Lung (tissue), 12 donors: Measurements from ENCODE around the gene MAP3K2. TPM values are rescaled to one million over a fixed set of nuclear protein-coding genes. Genes with fewer than 3 reads are reported as not detected.

Source experiments
- ATAC-seq: fragments of 200-7000 bp; cut with Tn5 transposase; one replicate; pipeline ENCODE4 v1.9.1; 2020; ENCODE audit warnings: moderate number of reproducible peaks; ENCODE audit not compliant: insufficient read depth, low FRiP score
- DNase-seq, 3 donors: peaks; one replicate each; pipeline ENCODE4 v3.0.0-alpha.2; 2013 to 2017
- H3K27ac ChIP-seq, 2 donors: one replicate each; pipeline ENCODE4 v1.5.1; 2013; ENCODE audit warnings: mild to moderate bottlenecking in 2 of 2, moderate library complexity in 2 of 2, control low read depth in 1 of 2, inconsistent platforms in 1 of 2, low read depth in 1 of 2, low read length in 1 of 2
- H3K27me3 ChIP-seq, 3 donors: one replicate each; pipeline ENCODE4 v1.5.1; 2013; ENCODE audit warnings: low read length in 2 of 3; ENCODE audit not compliant: control insufficient read depth in 3 of 3, insufficient read depth in 3 of 3
- H3K36me3 ChIP-seq, 4 donors: one replicate each; pipeline ENCODE4 v1.5.1; 2013; ENCODE audit warnings: low read length in 4 of 4, mild to moderate bottlenecking in 1 of 4, moderate library complexity in 1 of 4; ENCODE audit not compliant: control insufficient read depth in 4 of 4, insufficient read depth in 4 of 4
- H3K4me1 ChIP-seq, 5 donors: one replicate each; pipeline ENCODE4 v1.5.1; 2013; ENCODE audit warnings: low read length in 5 of 5, mild to moderate bottlenecking in 2 of 5, moderate library complexity in 1 of 5; ENCODE audit not compliant: control insufficient read depth in 5 of 5, insufficient read depth in 5 of 5
- H3K4me3 ChIP-seq: one replicate; pipeline ENCODE4 v1.5.1; 2013; ENCODE audit warnings: mild to moderate bottlenecking, control low read depth, moderate library complexity
- H3K9ac ChIP-seq, 2 donors: one replicate each; pipeline ENCODE4 v1.5.1; 2013; ENCODE audit warnings: low read length in 2 of 2, control low read depth in 1 of 2; ENCODE audit not compliant: insufficient read depth in 1 of 2
- H3K9me3 ChIP-seq, 4 donors: one replicate each; pipeline ENCODE4 v1.5.1; 2013; ENCODE audit warnings: low read length in 3 of 4, mild to moderate bottlenecking in 1 of 4, moderate library complexity in 1 of 4; ENCODE audit not compliant: control insufficient read depth in 4 of 4, insufficient read depth in 3 of 4
- WGBS, 2 donors: extraction: QIAGEN DNeasy Blood & Tissue Kit; methylation state at CpG; one replicate each; pipeline ENCODE4 v1.1.7; 2013; 5-methylcytosine and 5-hydroxymethylcytosine counted together
- polyA plus RNA-seq, 2 donors: library from polyadenylated mRNA; stranded (reverse); fragments of 200-250 nt; gene quantifications; one replicate each; pipeline ENCODE4 v1.2.1, GENCODE V29; 2013
- total RNA-seq, 2 donors: library from RNA; depleted of rRNA in 1 of 2; stranded (reverse); fragments of >200 nt in 1 of 2; gene quantifications; one replicate each; pipeline ENCODE4 v1.2.1, GENCODE V29; 2014 to 2021
- TF ChIP-seq, protein P1 (sequence below): IDR thresholded peaks from 2 replicates; pipeline ENCODE4 v1.5.1; 2012; ENCODE audit warnings: mild to moderate bottlenecking; ENCODE audit errors: control extremely low read depth, extremely low read depth
- donor health status: control.
- donor health status: control.
- donor health status: Bipolar disorder and iron deficiency.
- donor health status: healthy.
- donor health status: DM: yes; HTN: yes; CAD: no.

MAP3K2 gene
- total and polyA plus RNA-seq, 4 donors: 8.1 to 81.0 (median 30.8) TPM

DNA sequence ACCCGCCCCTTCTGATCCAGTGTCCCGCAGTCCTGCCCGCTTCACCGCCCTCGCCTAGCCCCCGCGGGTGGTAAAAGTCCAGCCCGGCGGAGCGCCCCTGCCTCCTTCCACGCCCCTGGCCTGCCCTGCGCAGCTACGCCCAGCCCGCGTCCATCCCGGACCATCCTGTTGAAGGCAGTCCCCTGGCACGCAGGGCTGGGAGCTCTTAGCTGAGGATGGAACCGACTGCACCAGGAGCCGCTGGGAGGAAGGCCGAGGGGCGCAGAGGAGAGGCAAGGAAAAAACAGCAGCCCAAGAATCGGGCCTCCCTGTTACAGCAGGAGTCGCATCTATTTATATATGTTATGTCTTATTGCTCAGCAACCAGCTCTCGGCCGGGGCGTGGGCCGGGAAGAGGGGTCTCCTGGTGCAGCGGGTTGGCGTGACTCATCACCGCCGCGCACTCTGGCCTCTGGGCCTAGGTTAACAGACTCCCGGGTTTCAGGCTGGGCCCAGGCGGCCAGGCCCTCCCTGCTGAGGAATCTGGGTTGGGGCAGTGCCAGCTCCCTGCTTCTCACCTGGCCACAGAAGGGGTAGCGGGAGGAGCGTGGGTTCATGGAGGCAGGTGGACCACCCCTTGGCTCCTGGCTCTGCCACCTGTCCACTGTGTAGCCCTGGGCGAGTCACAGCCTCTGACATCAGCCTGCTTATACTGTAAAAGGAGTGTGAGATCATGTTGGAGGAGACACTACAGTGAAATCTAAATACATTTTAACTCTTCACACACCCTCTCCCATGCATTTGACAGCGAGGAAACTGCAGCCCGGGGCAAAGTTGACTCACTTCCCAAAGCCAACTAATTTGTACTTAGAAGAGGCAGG lies 13.4 kb upstream of the MAP3K2 start:
- Histone ChIP-seq H3K36me3 (no peaks in the 10 kb centered on the region), H3K27me3 (no peaks in the 10 kb centered on the region), H3K4me3 (no peak overlapping the region), H3K4me1 (peaks cover 0 to 12% (median 9%) of the 10 kb centered on the region in 5 donors), H3K27ac (peak overlapping the region in 1 of 2 donors; percentile 15), H3K9me3 (no peaks in the 10 kb centered on the region), H3K9ac (no peak overlapping the region)
- TF ChIP-seq, protein P1, sequence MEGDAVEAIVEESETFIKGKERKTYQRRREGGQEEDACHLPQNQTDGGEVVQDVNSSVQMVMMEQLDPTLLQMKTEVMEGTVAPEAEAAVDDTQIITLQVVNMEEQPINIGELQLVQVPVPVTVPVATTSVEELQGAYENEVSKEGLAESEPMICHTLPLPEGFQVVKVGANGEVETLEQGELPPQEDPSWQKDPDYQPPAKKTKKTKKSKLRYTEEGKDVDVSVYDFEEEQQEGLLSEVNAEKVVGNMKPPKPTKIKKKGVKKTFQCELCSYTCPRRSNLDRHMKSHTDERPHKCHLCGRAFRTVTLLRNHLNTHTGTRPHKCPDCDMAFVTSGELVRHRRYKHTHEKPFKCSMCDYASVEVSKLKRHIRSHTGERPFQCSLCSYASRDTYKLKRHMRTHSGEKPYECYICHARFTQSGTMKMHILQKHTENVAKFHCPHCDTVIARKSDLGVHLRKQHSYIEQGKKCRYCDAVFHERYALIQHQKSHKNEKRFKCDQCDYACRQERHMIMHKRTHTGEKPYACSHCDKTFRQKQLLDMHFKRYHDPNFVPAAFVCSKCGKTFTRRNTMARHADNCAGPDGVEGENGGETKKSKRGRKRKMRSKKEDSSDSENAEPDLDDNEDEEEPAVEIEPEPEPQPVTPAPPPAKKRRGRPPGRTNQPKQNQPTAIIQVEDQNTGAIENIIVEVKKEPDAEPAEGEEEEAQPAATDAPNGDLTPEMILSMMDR: no peak
- DNase-seq: peak; percentile 45 to 61 (median 50)
- peak; percentile 31 for ATAC-seq
- 71 to 80% methylated on average over 35 to 39 of the region's 39 CpGs for WGBS, 2 donors

DNA sequence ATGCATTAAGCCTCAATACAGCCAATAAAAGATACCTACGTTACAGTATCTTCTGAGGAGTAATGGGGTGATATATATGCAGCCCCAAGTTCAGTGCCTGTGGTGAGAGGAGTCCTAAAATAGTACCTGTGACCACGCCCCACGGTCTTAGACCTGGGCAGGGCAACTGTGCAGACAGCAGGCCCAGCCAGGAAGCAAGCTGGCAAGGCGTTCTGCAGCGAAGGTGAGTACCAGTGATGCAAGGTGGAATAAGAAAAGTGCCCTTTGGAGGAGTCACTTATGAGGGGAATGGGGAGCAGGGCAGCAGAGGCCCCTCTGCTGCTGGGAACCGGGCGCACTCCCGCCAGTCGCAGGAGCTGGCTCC lies 12.7 kb upstream of the MAP3K2 start:
- TF ChIP-seq, protein P1: no peak
- H3K4me1 ChIP-seq: peaks cover 0 to 12% (median 9%) of the 10 kb centered on the region in 5 donors
- H3K9ac ChIP-seq: no peak overlapping the region
- no peaks in the 10 kb centered on the region for H3K36me3 ChIP-seq
- 81 to 93% methylated on average over 9 of the region's 9 CpGs for WGBS, 2 donors
- H3K27ac ChIP-seq: peak overlapping the region in 1 of 2 donors; percentile 15
- ATAC-seq (no peak), DNase-seq (no peak)
- H3K4me3 ChIP-seq: no peak overlapping the region
- no peaks in the 10 kb centered on the region for H3K27me3 ChIP-seq
- H3K9me3 ChIP-seq: no peaks in the 10 kb centered on the region

DNA sequence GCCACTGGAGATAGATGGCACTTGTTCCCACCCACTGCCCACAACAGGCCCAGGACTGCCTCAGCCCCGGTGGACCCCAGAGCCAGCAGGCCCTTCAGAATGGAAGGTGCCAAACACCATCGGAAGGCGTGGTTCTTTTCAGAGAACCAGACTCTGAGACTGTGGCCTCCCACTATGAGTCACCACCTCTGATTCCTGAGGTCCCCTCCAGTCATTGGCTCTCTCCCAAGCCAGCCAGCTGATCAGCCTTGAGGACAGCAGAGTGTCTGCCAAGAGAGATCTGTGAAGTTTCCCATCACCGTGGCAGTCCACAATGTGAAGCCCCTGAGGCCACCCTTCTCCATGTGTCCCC lies 10.4 kb upstream of the MAP3K2 start:
- Histone ChIP-seq H3K27me3 (no peaks in the 10 kb centered on the region), H3K27ac (no peak overlapping the region), H3K36me3 (no peaks in the 10 kb centered on the region), H3K4me1 (peaks cover 0 to 12% (median 6%) of the 10 kb centered on the region in 5 donors), H3K9me3 (peaks cover 0 to 2% (median 0%) of the 10 kb centered on the region in 4 donors), H3K4me3 (no peak overlapping the region), H3K9ac (no peak overlapping the region)
- WGBS, 2 donors: 11 to 26% methylated on average over 4 of the region's 4 CpGs
- ATAC-seq (peak; percentile 62), DNase-seq (peak; percentile 64 to 69 (median 68))
- TF ChIP-seq, protein P1: no peak
